ENCODE results near the gene MALRD1.

DNA sequence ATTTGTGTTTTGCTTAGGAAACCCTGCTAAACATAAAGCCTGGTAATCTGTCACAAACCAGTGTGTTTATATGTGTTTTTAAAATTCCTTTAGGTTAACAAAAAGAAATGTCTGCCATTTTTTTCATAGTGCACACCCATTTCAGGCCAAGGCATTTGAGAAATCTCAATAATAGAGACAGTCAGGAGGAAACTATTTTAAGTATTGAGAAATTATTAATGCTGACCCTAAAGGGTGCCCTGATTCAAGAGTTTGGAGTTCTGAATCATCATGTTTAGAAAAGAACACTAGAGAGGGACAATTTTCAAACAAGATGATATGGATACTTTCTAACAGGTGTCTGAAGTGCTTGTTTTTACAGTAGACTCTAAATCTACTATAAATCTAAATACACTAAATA, 28.7 kb downstream of the MALRD1 start:
- TF ChIP-seq, protein P1, sequence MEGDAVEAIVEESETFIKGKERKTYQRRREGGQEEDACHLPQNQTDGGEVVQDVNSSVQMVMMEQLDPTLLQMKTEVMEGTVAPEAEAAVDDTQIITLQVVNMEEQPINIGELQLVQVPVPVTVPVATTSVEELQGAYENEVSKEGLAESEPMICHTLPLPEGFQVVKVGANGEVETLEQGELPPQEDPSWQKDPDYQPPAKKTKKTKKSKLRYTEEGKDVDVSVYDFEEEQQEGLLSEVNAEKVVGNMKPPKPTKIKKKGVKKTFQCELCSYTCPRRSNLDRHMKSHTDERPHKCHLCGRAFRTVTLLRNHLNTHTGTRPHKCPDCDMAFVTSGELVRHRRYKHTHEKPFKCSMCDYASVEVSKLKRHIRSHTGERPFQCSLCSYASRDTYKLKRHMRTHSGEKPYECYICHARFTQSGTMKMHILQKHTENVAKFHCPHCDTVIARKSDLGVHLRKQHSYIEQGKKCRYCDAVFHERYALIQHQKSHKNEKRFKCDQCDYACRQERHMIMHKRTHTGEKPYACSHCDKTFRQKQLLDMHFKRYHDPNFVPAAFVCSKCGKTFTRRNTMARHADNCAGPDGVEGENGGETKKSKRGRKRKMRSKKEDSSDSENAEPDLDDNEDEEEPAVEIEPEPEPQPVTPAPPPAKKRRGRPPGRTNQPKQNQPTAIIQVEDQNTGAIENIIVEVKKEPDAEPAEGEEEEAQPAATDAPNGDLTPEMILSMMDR (IDR thresholded peaks at IDR 0.05): no peak
- TF ChIP-seq POLR2A (IDR thresholded peaks at IDR 0.05): no peak

Measured in body of pancreas (tissue), 4 donors.